Omental fat pad (tissue), 4 donors: ENCODE measurements around the gene NOC2L. TPM values are rescaled to one million over a fixed set of nuclear protein-coding genes. Genes with fewer than 3 reads are reported as not detected.

Source experiments
- ATAC-seq: fragments of 150-250 bp; one replicate; pipeline ENCODE4 v1.9.1; 2016; ENCODE audit warnings: mild to moderate bottlenecking, moderate library complexity; ENCODE audit not compliant: low FRiP score
- DNase-seq: peaks from one replicate; pipeline ENCODE4 v3.0.0-alpha.2; 2019; ENCODE audit warnings: low spot score
- CTCF ChIP-seq, 3 donors: fragments of 450-650 bp; IDR thresholded peaks; one replicate each; pipeline ENCODE4 v1.5.1; 2016 to 2017; ENCODE audit warnings: antibody characterized with exemption in 3 of 3, mild to moderate bottlenecking in 3 of 3, moderate library complexity in 2 of 3
- total RNA-seq, 4 donors: library from RNA; depleted of rRNA; stranded (reverse); fragments of >200 nt; gene quantifications; one replicate each; pipeline ENCODE4 v1.1.0, GENCODE V29; 2016

Gene NOC2L
- total RNA-seq, 4 donors from 2014 or later: 29.2 to 63.5 (median 31.3) TPM

- TF ChIP-seq CTCF (IDR thresholded peaks at IDR 0.05): no peak
- DNase-seq (no peak), ATAC-seq (no peak)
Measured at GRCh38 chr1:943545-944340, 15.3 kb downstream of the NOC2L start.

GRCh38 chr1:942864-943533, 16.1 kb downstream of the NOC2L start:
- no peak for TF ChIP-seq CTCF (IDR thresholded peaks at IDR 0.05)
- no peak for DNase-seq
- ATAC-seq: no peak

- ATAC-seq: no peak
Measured at GRCh38 chr1:942411-942821, 16.6 kb downstream of the NOC2L start.

GRCh38 chr1:941588-942383, 17.3 kb downstream of the NOC2L start:
- DNase-seq: no peak
- no peak for TF ChIP-seq CTCF (IDR thresholded peaks at IDR 0.05)
- peak; percentile 37 for ATAC-seq

More at GRCh38 chr1:942411-942821, 16.6 kb downstream of the NOC2L start:
- no peak for TF ChIP-seq CTCF (IDR thresholded peaks at IDR 0.05)
- DNase-seq: no peak

- no peak for ATAC-seq
- no peak for TF ChIP-seq CTCF (IDR thresholded peaks at IDR 0.05)
- DNase-seq: no peak
Measured at GRCh38 chr1:941015-941587, 18.0 kb downstream of the NOC2L start.

GRCh38 chr1:940107-941014, 18.7 kb downstream of the NOC2L start:
- no peak for DNase-seq

More at GRCh38 chr1:940107-941014, 18.7 kb downstream of the NOC2L start:
- TF ChIP-seq CTCF (IDR thresholded peaks at IDR 0.05): no peak
- peak; percentile 16 for ATAC-seq
